Mucosa of descending colon (tissue), 3 donors: Measurements from ENCODE around the gene LONP1. TPM values are rescaled to one million over a fixed set of nuclear protein-coding genes. Genes with fewer than 3 reads are reported as not detected.
"Not testable (repeated sequence)": the region's sequence is repeated elsewhere in the genome, so short reads cannot be mapped to it uniquely, and the experiment has no call there.

Experiments used
- ATAC-seq: fragments of 200-7000 bp; cut with Tn5 transposase; one replicate; pipeline ENCODE4 v1.9.1; 2020; ENCODE audit warnings: mild to moderate bottlenecking, moderate library complexity
- DNase-seq, 3 donors: peaks; one replicate each; pipeline ENCODE4 v3.0.0-alpha.2; 2020
- H3K36me3 ChIP-seq: fragments of 200-600 bp; one replicate; pipeline ENCODE4 v1.8.0; 2021; ENCODE audit warnings: low read depth, mild to moderate bottlenecking
- H3K4me1 ChIP-seq: fragments of 200-600 bp; one replicate; pipeline ENCODE4 v1.8.0; 2021; ENCODE audit warnings: low read depth, mild to moderate bottlenecking
- H3K4me3 ChIP-seq: fragments of 200-600 bp; one replicate; pipeline ENCODE4 v1.8.0; 2021; ENCODE audit warnings: mild to moderate bottlenecking
- H3K9me3 ChIP-seq: fragments of 200-600 bp; one replicate; pipeline ENCODE4 v1.8.0; 2021; ENCODE audit warnings: mild to moderate bottlenecking
- CTCF ChIP-seq: fragments of 200-600 bp; IDR thresholded peaks from one replicate; pipeline ENCODE4 v1.8.0; 2022; ENCODE audit warnings: antibody characterized with exemption, mild to moderate bottlenecking
- intact Hi-C, 2 donors: fragments of 100-400 bp; cut with DNase I in 1 of 2; cut with micrococcal nuclease in 1 of 2; formaldehyde crosslinking; loops; one replicate each; pipeline versions ENCODE4 v1.11.0 to v1.11.1; 2022; cut with DNase I, micrococcal nuclease
- total RNA-seq, 3 donors: library from RNA; stranded (reverse); fragmentation: NEBNext Ultra II Directional in 2 of 3; extraction: Animal tissue kit (Norgen Biotek cat#: 25700) in 2 of 3; gene quantifications; one replicate each; pipeline versions ENCODE4 v1.2.1 to v1.2.4, GENCODE V29; 2021 to 2023
- donor health status: DM: no; HTN: no; CAD: no; lungs with moderate emphysema.
- donor health status: DM: no; HTN: no; CAD: no.
- donor health status: DM: no; HTN: yes; CAD: no.

The LONP1 gene
- total RNA-seq, 3 donors from 2014 or later: 55.9 to 63.0 (median 55.9) TPM

GRCh38 chr19:5706876-5707573 lies 12.9 kb downstream of the LONP1 start:
- ATAC-seq (no peak), DNase-seq (no peak)
- intact Hi-C loops: no loop called here
- no peaks in the 10 kb centered on the region for H3K4me1 ChIP-seq
- H3K4me3 ChIP-seq: no peak overlapping the region
- H3K36me3 ChIP-seq: no peaks in the 10 kb centered on the region
- TF ChIP-seq CTCF: no peak
- no peaks in the 10 kb centered on the region for H3K9me3 ChIP-seq

- intact Hi-C loops: no loop called here
- H3K9me3 ChIP-seq: no peaks in the 10 kb centered on the region
- TF ChIP-seq CTCF: no peak
- H3K4me3 ChIP-seq: no peak overlapping the region
- ATAC-seq: no peak
- DNase-seq: no peak
- no peaks in the 10 kb centered on the region for H3K4me1 ChIP-seq
- no peaks in the 10 kb centered on the region for H3K36me3 ChIP-seq
Observed at GRCh38 chr19:5705552-5705951, 14.4 kb downstream of the LONP1 start.

GRCh38 chr19:5703819-5704818 lies 15.8 kb downstream of the LONP1 start:
- H3K4me3 ChIP-seq: no peak overlapping the region
- DNase-seq (peak in 1 of 3 donors; percentile 21), ATAC-seq (no peak)
- H3K9me3 ChIP-seq: no peaks in the 10 kb centered on the region
- intact Hi-C loops: no loop called here
- no peaks in the 10 kb centered on the region for H3K4me1 ChIP-seq
- TF ChIP-seq CTCF: no peak
- no peaks in the 10 kb centered on the region for H3K36me3 ChIP-seq

GRCh38 chr19:5702053-5702410 lies 17.9 kb downstream of the LONP1 start:
- not testable (repeated sequence) for H3K36me3 ChIP-seq

GRCh38 chr19:5700455-5701092 lies 19.4 kb downstream of the LONP1 start:
- ATAC-seq: no peak
- H3K9me3 ChIP-seq: no peaks in the 10 kb centered on the region
- no peak for DNase-seq
- H3K4me3 ChIP-seq: no peak overlapping the region
- H3K4me1 ChIP-seq: no peaks in the 10 kb centered on the region
- TF ChIP-seq CTCF: no peak
- H3K36me3 ChIP-seq: no peaks in the 10 kb centered on the region
- intact Hi-C loops: no loop called here

More at GRCh38 chr19:5702053-5702410, 17.9 kb downstream of the LONP1 start:
- ATAC-seq, intact Hi-C loops, H3K4me3 ChIP-seq, H3K4me1 ChIP-seq, DNase-seq, H3K9me3 ChIP-seq: not testable (repeated sequence)
